SK-N-SH (cell line): ENCODE data around the gene GRM7. TPM values are rescaled to one million over a fixed set of nuclear protein-coding genes. Genes with fewer than 3 reads are reported as not detected.

ENCODE experiments used
- CTCF ChIA-PET: fragments of 300-600, 350-600 bp; formaldehyde crosslinking; extraction: SDS; loops from one replicate; lab custom pipeline; 2021; lab: Yijun Ruan, JAX
- POLR2A ChIA-PET: fragments of 350-600 bp; sonication (Branson Sonifier 250); formaldehyde crosslinking; extraction: SDS; loops from one replicate; lab custom pipeline; 2020; ENCODE audit warnings: antibody characterized with exemption, inconsistent platforms; lab: Yijun Ruan, JAX
- DNase-seq: peaks from one replicate; pipeline ENCODE4 v3.0.0; 2012
- H2AFZ ChIP-seq: fragments of 200-600 bp; sonication (generic); 2 replicates; pipeline ENCODE4 v1.8.1; 2016; ENCODE audit warnings: antibody characterized with exemption, mild to moderate bottlenecking, low read depth
- H3F3A ChIP-seq: fragments of 200-600 bp; sonication (generic); replicated peaks from 2 replicates; pipeline ENCODE3; 2016; ENCODE audit warnings: antibody characterized with exemption, mild to moderate bottlenecking; ENCODE audit not compliant: insufficient read depth
- H3K27ac ChIP-seq, 2 experiments: fragments of 200-500 bp in 1 of 2; fragments of 200-600 bp in 1 of 2; sonication (Bioruptor generic) in 1 of 2; sonication (generic), shearing (Covaris generic) in 1 of 2; 2 replicates each; pipeline versions ENCODE4 v1.5.1 to v1.6.1; 2014 to 2016; ENCODE audit warnings: low read depth in 2 of 2, inconsistent platforms in 1 of 2, low read length in 1 of 2, mild to moderate bottlenecking in 1 of 2, mixed read lengths in 1 of 2
- H3K27me3 ChIP-seq: fragments of 200-600 bp; sonication (generic), shearing (Covaris generic); 2 replicates; pipeline ENCODE4 v1.6.1; 2016; ENCODE audit warnings: mixed run types; ENCODE audit not compliant: insufficient read depth
- H3K36me3 ChIP-seq, 2 experiments: fragments of 200-500 bp in 1 of 2; fragments of 200-600 bp in 1 of 2; sonication (Bioruptor generic) in 1 of 2; sonication (generic) in 1 of 2; replicated peaks in 1 of 2; 2 replicates each; pipeline versions ENCODE3 to v1.5.1; 2014 to 2016; ENCODE audit warnings: low read length in 1 of 2, mild to moderate bottlenecking in 1 of 2; ENCODE audit not compliant: insufficient read depth in 2 of 2, control insufficient read depth in 1 of 2
- H3K4me1 ChIP-seq, 2 experiments: fragments of 200-500 bp in 1 of 2; fragments of 200-600 bp in 1 of 2; sonication (Bioruptor generic) in 1 of 2; sonication (generic), shearing (Covaris generic) in 1 of 2; 2 replicates each; pipeline versions ENCODE4 v1.5.1 to v1.6.1; 2014 to 2016; ENCODE audit warnings: low read depth in 1 of 2, low read length in 1 of 2, mixed run types in 1 of 2; ENCODE audit not compliant: insufficient read depth in 2 of 2, control insufficient read depth in 1 of 2
- H3K4me2 ChIP-seq: fragments of 200-600 bp; sonication (generic), shearing (Covaris generic); 2 replicates; pipeline ENCODE4 v1.6.1; 2017; ENCODE audit warnings: mixed run types
- H3K4me3 ChIP-seq, 2 experiments: fragments of 200-500 bp in 1 of 2; fragments of 200-600 bp in 1 of 2; sonication (Bioruptor generic) in 1 of 2; sonication (generic), shearing (Covaris generic) in 1 of 2; 2 replicates each; pipeline versions ENCODE4 v1.5.1 to v1.8.1; 2014 to 2016; ENCODE audit warnings: low read depth in 2 of 2, inconsistent platforms in 1 of 2, low read length in 1 of 2, mild to moderate bottlenecking in 1 of 2, mixed read lengths in 1 of 2, moderate library complexity in 1 of 2
- H3K79me2 ChIP-seq: fragments of 200-600 bp; sonication (generic); 2 replicates; pipeline ENCODE4 v1.8.1; 2017; ENCODE audit warnings: mild to moderate bottlenecking; ENCODE audit not compliant: insufficient read depth
- H3K9ac ChIP-seq: fragments of 200-600 bp; sonication (generic); 2 replicates; pipeline ENCODE4 v1.6.1; 2017; ENCODE audit warnings: mixed run types
- H3K9me2 ChIP-seq: fragments of 200-600 bp; sonication (generic); 2 replicates; pipeline ENCODE4 v1.6.1; 2017; ENCODE audit warnings: mixed run types
- H3K9me3 ChIP-seq: fragments of 200-600 bp; sonication (generic); 2 replicates; pipeline ENCODE4 v1.6.1; 2017; ENCODE audit warnings: mixed run types, mild to moderate bottlenecking, moderate library complexity
- H4K20me1 ChIP-seq: fragments of 200-600 bp; sonication (generic); 2 replicates; pipeline ENCODE4 v1.6.1; 2017; ENCODE audit warnings: mild to moderate bottlenecking, mixed run types; ENCODE audit not compliant: insufficient read depth
- CHD2 ChIP-seq: fragments of 150-350 bp; IDR thresholded peaks from 2 replicates; pipeline ENCODE4 v1.6.1; 2018; ENCODE audit warnings: low read length; ENCODE audit not compliant: partially characterized antibody
- EP300 ChIP-seq, 2 experiments: IDR thresholded peaks; 2 replicates each; pipeline versions ENCODE4 v1.4.0 to v1.6.1; 2012; ENCODE audit warnings: borderline replicate concordance in 1 of 2, low read depth in 1 of 2, low read length in 1 of 2
- FOXJ3 ChIP-seq: sonication (generic); formaldehyde crosslinking; IDR thresholded peaks from 2 replicates; pipeline ENCODE4 v1.5.1; 2020; ENCODE audit warnings: mild to moderate bottlenecking, missing genetic modification reagents
- GATA2 ChIP-seq: sonication (generic); formaldehyde crosslinking; IDR thresholded peaks from 2 replicates; pipeline ENCODE4 v1.5.0; 2020; ENCODE audit warnings: mild to moderate bottlenecking, missing genetic modification reagents
- JUND ChIP-seq: IDR thresholded peaks from 2 replicates; pipeline ENCODE4 v1.4.0; 2012
- MXI1 ChIP-seq: IDR thresholded peaks from 2 replicates; pipeline ENCODE4 v1.6.1; 2012; ENCODE audit warnings: mild to moderate bottlenecking, low read depth, low read length, improper control_type of control experiment
- NFIC ChIP-seq: IDR thresholded peaks from 2 replicates; pipeline ENCODE4 v1.4.0; 2012; ENCODE audit warnings: borderline replicate concordance
- POLR2AphosphoS5 ChIP-seq: IDR thresholded peaks from 2 replicates; pipeline ENCODE4 v1.6.1; 2012; ENCODE audit warnings: low read depth, low read length
- RAD21 ChIP-seq: IDR thresholded peaks from 2 replicates; pipeline ENCODE4 v1.6.1; 2012; ENCODE audit warnings: mild to moderate bottlenecking, low read length
- RFX5 ChIP-seq: IDR thresholded peaks from 2 replicates; pipeline ENCODE4 v1.6.1; 2012; ENCODE audit warnings: mild to moderate bottlenecking, improper control_type of control experiment, low read length
- RXRA ChIP-seq: IDR thresholded peaks from 2 replicates; pipeline ENCODE4 v1.4.0; 2012; ENCODE audit warnings: low read depth, mild to moderate bottlenecking, borderline replicate concordance
- TAF1 ChIP-seq: IDR thresholded peaks from 2 replicates; pipeline ENCODE4 v1.6.1; 2012; ENCODE audit warnings: low read depth, mild to moderate bottlenecking, low read length, moderate library complexity, borderline replicate concordance
- TCF12 ChIP-seq: IDR thresholded peaks from 2 replicates; pipeline ENCODE4 v1.4.0; 2012
- USF1 ChIP-seq: IDR thresholded peaks from 2 replicates; pipeline ENCODE4 v1.4.0; 2012; ENCODE audit warnings: low read depth, borderline replicate concordance
- YY1 ChIP-seq: IDR thresholded peaks from 2 replicates; pipeline ENCODE4 v1.4.0; 2012; ENCODE audit warnings: low read depth, mild to moderate bottlenecking
- WGBS: methylation state at CpG from one replicate; pipeline ENCODE4 v1.1.6; 2017; ENCODE audit warnings: low lambda C conversion rate; 5-methylcytosine and 5-hydroxymethylcytosine counted together
- polyA plus RNA-seq, 3 experiments: library from polyadenylated mRNA; depleted of rRNA; stranded (reverse); fragments of >200 nt; gene quantifications; 2 replicates each; pipeline ENCODE4 v1.2.3, GENCODE V29; 2012
- TF ChIP-seq, protein P1 (sequence below): IDR thresholded peaks from 2 replicates; pipeline ENCODE4 v1.6.1; 2012; ENCODE audit warnings: mild to moderate bottlenecking, low read depth, low read length, moderate library complexity
- TF ChIP-seq, protein P2 (sequence below): IDR thresholded peaks from 2 replicates; pipeline ENCODE4 v1.4.0; 2012; ENCODE audit warnings: low read depth, borderline replicate concordance
- TF ChIP-seq, protein P3 (sequence below): IDR thresholded peaks from 2 replicates; pipeline ENCODE4 v1.4.0; 2012; ENCODE audit warnings: low read depth

The GRM7 gene
- polyA plus RNA-seq, 1 of the 3 experiments (the other 2 are of a cell fraction) = 0.03 TPM

DNA sequence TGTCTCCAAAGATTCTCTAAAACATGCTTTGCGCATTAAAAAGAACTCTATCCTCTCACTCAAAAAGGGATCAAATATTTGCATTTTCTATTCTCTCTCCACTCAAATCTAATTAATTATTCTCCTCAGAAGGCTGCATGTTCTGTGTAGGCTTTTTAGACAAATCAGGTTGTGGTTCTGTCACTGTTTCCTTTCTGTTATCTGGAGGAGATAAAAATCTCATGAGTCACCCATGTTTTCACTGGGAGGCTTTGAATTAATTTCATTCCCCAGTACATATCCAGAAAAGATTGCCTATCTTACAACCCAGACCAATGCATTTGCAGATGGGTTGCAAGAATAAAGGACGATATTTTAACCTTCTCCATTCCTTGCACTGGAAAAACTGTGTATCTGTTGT is 446.5 kb downstream of the GRM7 start (continued):
- TF ChIP-seq, protein P1, sequence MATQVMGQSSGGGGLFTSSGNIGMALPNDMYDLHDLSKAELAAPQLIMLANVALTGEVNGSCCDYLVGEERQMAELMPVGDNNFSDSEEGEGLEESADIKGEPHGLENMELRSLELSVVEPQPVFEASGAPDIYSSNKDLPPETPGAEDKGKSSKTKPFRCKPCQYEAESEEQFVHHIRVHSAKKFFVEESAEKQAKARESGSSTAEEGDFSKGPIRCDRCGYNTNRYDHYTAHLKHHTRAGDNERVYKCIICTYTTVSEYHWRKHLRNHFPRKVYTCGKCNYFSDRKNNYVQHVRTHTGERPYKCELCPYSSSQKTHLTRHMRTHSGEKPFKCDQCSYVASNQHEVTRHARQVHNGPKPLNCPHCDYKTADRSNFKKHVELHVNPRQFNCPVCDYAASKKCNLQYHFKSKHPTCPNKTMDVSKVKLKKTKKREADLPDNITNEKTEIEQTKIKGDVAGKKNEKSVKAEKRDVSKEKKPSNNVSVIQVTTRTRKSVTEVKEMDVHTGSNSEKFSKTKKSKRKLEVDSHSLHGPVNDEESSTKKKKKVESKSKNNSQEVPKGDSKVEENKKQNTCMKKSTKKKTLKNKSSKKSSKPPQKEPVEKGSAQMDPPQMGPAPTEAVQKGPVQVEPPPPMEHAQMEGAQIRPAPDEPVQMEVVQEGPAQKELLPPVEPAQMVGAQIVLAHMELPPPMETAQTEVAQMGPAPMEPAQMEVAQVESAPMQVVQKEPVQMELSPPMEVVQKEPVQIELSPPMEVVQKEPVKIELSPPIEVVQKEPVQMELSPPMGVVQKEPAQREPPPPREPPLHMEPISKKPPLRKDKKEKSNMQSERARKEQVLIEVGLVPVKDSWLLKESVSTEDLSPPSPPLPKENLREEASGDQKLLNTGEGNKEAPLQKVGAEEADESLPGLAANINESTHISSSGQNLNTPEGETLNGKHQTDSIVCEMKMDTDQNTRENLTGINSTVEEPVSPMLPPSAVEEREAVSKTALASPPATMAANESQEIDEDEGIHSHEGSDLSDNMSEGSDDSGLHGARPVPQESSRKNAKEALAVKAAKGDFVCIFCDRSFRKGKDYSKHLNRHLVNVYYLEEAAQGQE = no peak

DNA sequence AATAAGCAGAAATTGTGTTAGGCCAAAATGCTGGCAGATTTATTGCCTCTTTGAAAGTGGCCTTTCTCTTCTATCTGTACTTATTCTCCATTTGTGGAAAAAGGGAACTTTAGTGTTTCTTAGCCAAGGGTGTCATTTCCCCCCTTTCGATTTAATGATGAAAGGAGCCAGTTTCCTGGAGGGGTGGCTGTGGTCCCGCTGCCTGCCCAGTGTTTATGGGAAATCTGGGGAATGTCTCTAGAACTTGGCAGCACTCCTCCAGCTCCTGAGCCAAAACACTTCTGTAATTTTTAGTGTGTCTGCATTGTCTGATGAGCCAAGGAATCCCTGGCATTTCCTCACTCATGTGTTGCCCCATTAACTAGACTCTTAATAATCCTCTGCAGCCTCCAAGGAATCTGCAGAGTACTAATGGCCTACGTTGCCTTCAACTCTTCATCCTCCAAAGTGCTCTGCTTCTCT is 448.8 kb downstream of the GRM7 start:
- DNase-seq = no peak
- 15% methylated on average over 3 of the region's 3 CpGs for WGBS

DNA sequence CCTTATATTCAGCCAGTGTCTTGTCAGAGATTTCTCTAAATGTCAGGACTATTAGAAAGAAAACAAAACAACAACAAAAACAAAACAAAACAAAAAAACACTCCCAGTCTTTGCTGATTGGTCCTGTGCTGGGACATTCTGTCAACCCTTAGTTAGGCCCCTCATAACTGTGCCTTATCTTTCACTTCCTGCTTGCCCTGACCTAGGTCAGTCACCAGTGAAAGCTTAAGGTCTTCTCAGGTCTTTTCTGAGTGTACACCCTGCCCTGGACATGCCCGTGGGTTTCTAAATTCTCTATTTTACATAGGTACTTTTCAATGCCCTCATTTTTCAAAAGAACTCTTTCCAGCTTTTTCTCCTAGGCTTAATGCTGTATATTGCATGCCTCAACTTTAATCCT is 454.1 kb downstream of the GRM7 start:
- POLR2A ChIA-PET = no interaction called here
- H3K36me3 ChIP-seq = no peaks in the 10 kb centered on the region
- 19% methylated on average over 1 of the region's 1 CpG for WGBS

More for the DNA sequence above, 448.8 kb downstream of the GRM7 start:
- no peak overlapping the region for H3K9ac ChIP-seq
- H3K36me3 ChIP-seq = no peaks in the 10 kb centered on the region
- no peaks in the 10 kb centered on the region for H4K20me1 ChIP-seq
- no peaks in the 10 kb centered on the region for H3K27me3 ChIP-seq
- H3K9me2 ChIP-seq = no peaks in the 10 kb centered on the region
- POLR2A ChIA-PET = no interaction called here
- H3K4me1 ChIP-seq = peaks cover 0 to 12% of the 10 kb centered on the region in 2 experiments; a peak in 3 of 4 replicates
- no peak overlapping the region for H2AFZ ChIP-seq
- no peak overlapping the region for H3K27ac ChIP-seq
- H3K4me2 ChIP-seq = no peak overlapping the region
- TF ChIP-seq, protein P2, sequence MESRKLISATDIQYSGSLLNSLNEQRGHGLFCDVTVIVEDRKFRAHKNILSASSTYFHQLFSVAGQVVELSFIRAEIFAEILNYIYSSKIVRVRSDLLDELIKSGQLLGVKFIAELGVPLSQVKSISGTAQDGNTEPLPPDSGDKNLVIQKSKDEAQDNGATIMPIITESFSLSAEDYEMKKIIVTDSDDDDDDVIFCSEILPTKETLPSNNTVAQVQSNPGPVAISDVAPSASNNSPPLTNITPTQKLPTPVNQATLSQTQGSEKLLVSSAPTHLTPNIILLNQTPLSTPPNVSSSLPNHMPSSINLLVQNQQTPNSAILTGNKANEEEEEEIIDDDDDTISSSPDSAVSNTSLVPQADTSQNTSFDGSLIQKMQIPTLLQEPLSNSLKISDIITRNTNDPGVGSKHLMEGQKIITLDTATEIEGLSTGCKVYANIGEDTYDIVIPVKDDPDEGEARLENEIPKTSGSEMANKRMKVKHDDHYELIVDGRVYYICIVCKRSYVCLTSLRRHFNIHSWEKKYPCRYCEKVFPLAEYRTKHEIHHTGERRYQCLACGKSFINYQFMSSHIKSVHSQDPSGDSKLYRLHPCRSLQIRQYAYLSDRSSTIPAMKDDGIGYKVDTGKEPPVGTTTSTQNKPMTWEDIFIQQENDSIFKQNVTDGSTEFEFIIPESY = no peak
- TF ChIP-seq POLR2AphosphoS5 = no peak
- no peak for TF ChIP-seq JUND
- no peak for TF ChIP-seq NFIC
- TF ChIP-seq TAF1 = no peak
- TF ChIP-seq GATA2 (CRISPR knock-in tag) = no peak
- no peak for TF ChIP-seq RFX5
- H3K9me3 ChIP-seq = no peaks in the 10 kb centered on the region
- H3K79me2 ChIP-seq = no peaks in the 10 kb centered on the region
- H3K4me3 ChIP-seq = no peak overlapping the region
- CTCF ChIA-PET = no interaction called here
- H3F3A ChIP-seq = no peaks in the 10 kb centered on the region

More for the DNA sequence above, 454.1 kb downstream of the GRM7 start:
- CTCF ChIA-PET = no interaction called here
- no peak overlapping the region for H3K27ac ChIP-seq
- no peaks in the 10 kb centered on the region for H3K27me3 ChIP-seq
- H3K4me3 ChIP-seq = no peak overlapping the region
- no peaks in the 10 kb centered on the region for H4K20me1 ChIP-seq
- no peaks in the 10 kb centered on the region for H3K9me2 ChIP-seq
- no peaks in the 10 kb centered on the region for H3K79me2 ChIP-seq
- H3K9ac ChIP-seq = no peak overlapping the region
- no peak for DNase-seq
- TF ChIP-seq USF1 = no peak
- TF ChIP-seq, protein P3, sequence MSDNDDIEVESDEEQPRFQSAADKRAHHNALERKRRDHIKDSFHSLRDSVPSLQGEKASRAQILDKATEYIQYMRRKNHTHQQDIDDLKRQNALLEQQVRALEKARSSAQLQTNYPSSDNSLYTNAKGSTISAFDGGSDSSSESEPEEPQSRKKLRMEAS = no peak
- no peak for TF ChIP-seq CHD2
- no peak for TF ChIP-seq MXI1
- TF ChIP-seq FOXJ3 (CRISPR knock-in tag) = no peak
- TF ChIP-seq, protein P2 = no peak
- no peak for TF ChIP-seq TCF12
- TF ChIP-seq RFX5 = no peak
- no peak for TF ChIP-seq EP300 (IDR thresholded peaks at IDR 0.05; ENCODE audit: borderline replicate concordance in 1 of 2, low read depth in 1 of 2, low read length in 1 of 2)
- TF ChIP-seq RAD21 = no peak
- no peak for TF ChIP-seq YY1
- no peak for TF ChIP-seq RXRA
- no peaks in the 10 kb centered on the region; a peak in 1 of 4 replicates for H3K4me1 ChIP-seq
- H3F3A ChIP-seq = no peaks in the 10 kb centered on the region
- no peaks in the 10 kb centered on the region for H3K9me3 ChIP-seq
- no peak overlapping the region for H2AFZ ChIP-seq
- no peak overlapping the region for H3K4me2 ChIP-seq
